ENCODE data around the gene CT45A10.
"Not testable (repeated sequence)": the region's sequence is repeated elsewhere in the genome, so short reads cannot be mapped to it uniquely, and the experiment has no call there.

GRCh38 chrX:135920516-135920915 lies 27.3 kb upstream of the CT45A10 start:
- not testable (repeated sequence) for TF ChIP-seq CTCF (IDR thresholded peaks at IDR 0.05); EP300 (IDR thresholded peaks at IDR 0.05; ENCODE audit: low read depth)

Data from transverse colon (tissue), 3 donors.